Astrocyte (in vitro differentiated cells and primary cell): Measurements from ENCODE around the gene FLACC1. TPM values are rescaled to one million over a fixed set of nuclear protein-coding genes. Genes with fewer than 3 reads are reported as not detected.

Source experiments
- DNase-seq: peaks from one replicate; pipeline ENCODE4 v3.0.0-alpha.2; 2010; ENCODE audit warnings: low read depth
- FAIRE-seq: peaks from 2 replicates; lab custom pipeline; 2011; peaks lifted over from hg19 to GRCh38; lab: Jason Lieb, UNC
- H2AFZ ChIP-seq: 2 replicates; pipeline ENCODE4 v1.6.0; 2012; ENCODE audit warnings: low read depth, low read length, inconsistent platforms
- H3K27ac ChIP-seq: 2 replicates; pipeline ENCODE4 v1.5.1; 2011; ENCODE audit warnings: low read depth, low read length, inconsistent platforms
- H3K27me3 ChIP-seq: 2 replicates; pipeline ENCODE4 v1.6.0; 2011; ENCODE audit warnings: low read length, inconsistent platforms; ENCODE audit not compliant: insufficient read depth
- H3K36me3 ChIP-seq: 2 replicates; pipeline ENCODE4 v1.5.1; 2011; ENCODE audit warnings: low read length, inconsistent platforms; ENCODE audit not compliant: insufficient read depth
- H3K4me1 ChIP-seq: 2 replicates; pipeline ENCODE4 v1.5.1; 2011; ENCODE audit warnings: low read length, inconsistent platforms; ENCODE audit not compliant: insufficient read depth
- H3K4me2 ChIP-seq: 2 replicates; pipeline ENCODE4 v1.6.0; 2012; ENCODE audit warnings: low read length, inconsistent platforms
- H3K4me3 ChIP-seq: 2 replicates; pipeline ENCODE4 v1.5.1; 2011; ENCODE audit warnings: low read depth, mild to moderate bottlenecking, low read length, inconsistent platforms; ENCODE audit not compliant: insufficient read depth
- H3K79me2 ChIP-seq: 2 replicates; pipeline ENCODE4 v1.6.0; 2012; ENCODE audit warnings: mild to moderate bottlenecking, low read length, inconsistent platforms; ENCODE audit not compliant: insufficient read depth
- H3K9ac ChIP-seq: 2 replicates; pipeline ENCODE4 v1.6.0; 2012; ENCODE audit warnings: mild to moderate bottlenecking, low read length, inconsistent platforms
- H3K9me3 ChIP-seq: 2 replicates; pipeline ENCODE4 v1.5.1; 2012; ENCODE audit warnings: low read depth, mild to moderate bottlenecking, low read length, inconsistent platforms; ENCODE audit not compliant: insufficient read depth
- H4K20me1 ChIP-seq: 2 replicates; pipeline ENCODE4 v1.6.0; 2012; ENCODE audit warnings: low read length, inconsistent platforms; ENCODE audit not compliant: insufficient read depth
- H3K27ac Mint-ChIP-seq: one replicate; pipeline ENCODE4 v1.8.0; 2021; ENCODE audit warnings: mild to moderate bottlenecking, mixed read lengths; ENCODE audit not compliant: unreplicated experiment
- H3K27me3 Mint-ChIP-seq: one replicate; pipeline ENCODE4 v1.8.0; 2021; ENCODE audit warnings: low read depth, mixed read lengths; ENCODE audit not compliant: unreplicated experiment
- H3K36me3 Mint-ChIP-seq: one replicate; pipeline ENCODE4 v1.8.0; 2021; ENCODE audit warnings: low read depth, mixed read lengths; ENCODE audit not compliant: unreplicated experiment
- H3K4me1 Mint-ChIP-seq: one replicate; pipeline ENCODE4 v1.8.0; 2021; ENCODE audit warnings: low read depth, mixed read lengths; ENCODE audit not compliant: unreplicated experiment
- H3K4me3 Mint-ChIP-seq: one replicate; pipeline ENCODE4 v1.8.0; 2021; ENCODE audit warnings: mild to moderate bottlenecking, moderate library complexity, mixed read lengths; ENCODE audit not compliant: unreplicated experiment
- H3K9me3 Mint-ChIP-seq: one replicate; pipeline ENCODE4 v1.8.0; 2021; ENCODE audit warnings: mild to moderate bottlenecking, mixed read lengths; ENCODE audit not compliant: unreplicated experiment
- CTCF ChIP-seq: IDR thresholded peaks from 2 replicates; pipeline ENCODE4 v1.5.1; 2011; ENCODE audit warnings: low read depth, mild to moderate bottlenecking, inconsistent platforms, low read length, moderate library complexity; ENCODE audit not compliant: insufficient read depth
- EZH2 ChIP-seq: IDR thresholded peaks from 2 replicates; pipeline ENCODE4 v1.6.1; 2012; ENCODE audit warnings: mild to moderate bottlenecking, low read length, inconsistent platforms; ENCODE audit not compliant: insufficient read depth
- total RNA-seq: library from RNA; stranded (reverse); gene quantifications from 2 replicates; pipeline ENCODE4 v1.2.1, GENCODE V29; 2021

The FLACC1 gene
- total RNA-seq, 1 donor from 2014 or later, result 2.2 TPM

GRCh38 chr2:201248288-201248844 is 108.8 kb downstream of the FLACC1 start:
- no peak for TF ChIP-seq EZH2
- no peak for TF ChIP-seq CTCF
- no peaks in the 10 kb centered on the region for H3K79me2 ChIP-seq
- H3K9ac ChIP-seq, result no peak overlapping the region
- no peak overlapping the region for H3K4me2 ChIP-seq
- H3K4me3 Mint-ChIP-seq, result no peak overlapping the region
- H4K20me1 ChIP-seq, result no peaks in the 10 kb centered on the region
- H3K9me3 ChIP-seq, result no peaks in the 10 kb centered on the region
- no peaks in the 10 kb centered on the region for H3K27me3 Mint-ChIP-seq
- H3K36me3 ChIP-seq, result no peaks in the 10 kb centered on the region
- no peak overlapping the region for H3K27ac ChIP-seq
- H3K4me1 ChIP-seq, result no peaks in the 10 kb centered on the region
- no peaks in the 10 kb centered on the region for H3K27me3 ChIP-seq
- H3K4me1 Mint-ChIP-seq, result no peaks in the 10 kb centered on the region
- H2AFZ ChIP-seq, result no peak overlapping the region
- H3K36me3 Mint-ChIP-seq, result no peaks in the 10 kb centered on the region
- no peak overlapping the region for H3K27ac Mint-ChIP-seq
- FAIRE-seq, result no peak
- DNase-seq, result no peak
- H3K9me3 Mint-ChIP-seq, result peaks cover 5% of the 10 kb centered on the region
- no peak overlapping the region for H3K4me3 ChIP-seq

GRCh38 chr2:201246280-201246679 is 110.9 kb downstream of the FLACC1 start:
- Histone ChIP-seq H4K20me1 (no peaks in the 10 kb centered on the region), H3K4me1 (no peaks in the 10 kb centered on the region), H3K79me2 (no peaks in the 10 kb centered on the region), H3K9me3 (no peaks in the 10 kb centered on the region), H3K36me3 (no peaks in the 10 kb centered on the region), H3K27ac (no peak overlapping the region), H3K4me3 (no peak overlapping the region), H3K4me2 (no peak overlapping the region), H2AFZ (no peak overlapping the region), H3K27me3 (no peaks in the 10 kb centered on the region), H3K9ac (no peak overlapping the region)
- FAIRE-seq, result no peak
- peaks cover 2% of the 10 kb centered on the region for H3K9me3 Mint-ChIP-seq
- TF ChIP-seq CTCF, result no peak
- TF ChIP-seq EZH2, result no peak
- no peak overlapping the region for H3K4me3 Mint-ChIP-seq
- no peaks in the 10 kb centered on the region for H3K27me3 Mint-ChIP-seq
- H3K4me1 Mint-ChIP-seq, result no peaks in the 10 kb centered on the region
- DNase-seq, result no peak
- no peak overlapping the region for H3K27ac Mint-ChIP-seq
- H3K36me3 Mint-ChIP-seq, result no peaks in the 10 kb centered on the region

- no peaks in the 10 kb centered on the region for H3K36me3 ChIP-seq
- no peaks in the 10 kb centered on the region for H3K79me2 ChIP-seq
- H3K36me3 Mint-ChIP-seq, result no peaks in the 10 kb centered on the region
- DNase-seq, result no peak
- H3K4me3 ChIP-seq, result no peak overlapping the region
- H3K9me3 ChIP-seq, result no peaks in the 10 kb centered on the region
- no peak overlapping the region for H3K9ac ChIP-seq
- H3K4me1 Mint-ChIP-seq, result no peaks in the 10 kb centered on the region
- H3K27ac Mint-ChIP-seq, result no peak overlapping the region
- H3K27me3 ChIP-seq, result no peaks in the 10 kb centered on the region
- no peaks in the 10 kb centered on the region for H3K9me3 Mint-ChIP-seq
- no peak overlapping the region for H3K4me2 ChIP-seq
- H4K20me1 ChIP-seq, result no peaks in the 10 kb centered on the region
- H3K4me3 Mint-ChIP-seq, result no peak overlapping the region
- H3K27me3 Mint-ChIP-seq, result no peaks in the 10 kb centered on the region
- no peak overlapping the region for H2AFZ ChIP-seq
- no peak overlapping the region for H3K27ac ChIP-seq
- TF ChIP-seq EZH2 (no peak), CTCF (no peak)
- FAIRE-seq, result no peak
- H3K4me1 ChIP-seq, result no peaks in the 10 kb centered on the region
Observed at GRCh38 chr2:201244829-201245228, 112.3 kb downstream of the FLACC1 start.
